ENCODE data around the gene FAM25G.
"Not testable (repeated sequence)": the region's sequence is repeated elsewhere in the genome, so short reads cannot be mapped to it uniquely, and the experiment has no call there.

DNA sequence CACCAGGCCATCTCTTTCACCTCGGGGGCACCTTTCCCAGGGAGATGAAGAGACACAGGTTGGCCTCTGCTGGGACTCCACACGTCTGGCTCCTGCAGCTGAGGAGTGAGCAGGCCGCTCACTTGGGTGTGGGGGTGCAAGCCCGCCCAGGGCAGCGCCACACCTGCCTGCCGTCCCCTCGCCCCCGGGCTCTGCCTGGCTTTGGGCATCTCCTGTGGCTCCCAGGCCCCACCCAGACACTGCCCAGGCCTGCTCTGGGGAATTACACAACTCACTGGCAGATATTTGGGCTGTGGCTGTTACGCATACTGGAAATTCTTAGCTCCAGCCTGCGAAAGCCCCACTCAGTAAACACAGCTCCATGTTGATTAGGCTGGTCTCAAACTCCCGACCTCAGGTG lies 7.6 kb downstream of the FAM25G start, which contains the start of gene ANXA8:
- not testable (repeated sequence) for TF ChIP-seq POLR2A, CTCF (IDR thresholded peaks at IDR 0.05)
